Small intestine (tissue), 7 donors: ENCODE measurements around the gene GRIK4. TPM values are rescaled to one million over a fixed set of nuclear protein-coding genes. Genes with fewer than 3 reads are reported as not detected.

Experiments used
- DNase-seq, 2 donors: peaks; one replicate each; pipeline versions ENCODE4 v3.0.0 to v3.0.0-alpha.2; 2013
- FAIRE-seq: peaks from 2 replicates; lab custom pipeline; 2012; peaks lifted over from hg19 to GRCh38; lab: Jason Lieb, UNC
- H3K27ac ChIP-seq, 3 donors: one replicate each; pipeline ENCODE4 v1.5.1; 2013; ENCODE audit warnings: low read length in 2 of 3, mild to moderate bottlenecking in 2 of 3, control low read depth in 1 of 3, inconsistent platforms in 1 of 3, low read depth in 1 of 3, moderate library complexity in 1 of 3
- H3K27me3 ChIP-seq, 3 donors: one replicate each; pipeline ENCODE4 v1.6.1; 2013; ENCODE audit warnings: low read length in 3 of 3, inconsistent platforms in 1 of 3; ENCODE audit not compliant: control insufficient read depth in 3 of 3, insufficient read depth in 3 of 3
- H3K36me3 ChIP-seq, 3 donors: one replicate each; pipeline ENCODE4 v1.6.1; 2013; ENCODE audit warnings: low read length in 3 of 3, inconsistent platforms in 1 of 3, low read depth in 1 of 3, mild to moderate bottlenecking in 1 of 3, moderate library complexity in 1 of 3; ENCODE audit not compliant: control insufficient read depth in 3 of 3, insufficient read depth in 2 of 3
- H3K4me1 ChIP-seq, 3 donors: one replicate each; pipeline ENCODE4 v1.6.1; 2013; ENCODE audit warnings: low read length in 2 of 3, inconsistent platforms in 1 of 3, low read depth in 1 of 3, mild to moderate bottlenecking in 1 of 3, moderate library complexity in 1 of 3; ENCODE audit not compliant: control insufficient read depth in 3 of 3, insufficient read depth in 2 of 3
- H3K4me3 ChIP-seq, 3 donors: one replicate each; pipeline ENCODE4 v1.5.1; 2013; ENCODE audit warnings: low read length in 3 of 3, control low read depth in 1 of 3, inconsistent platforms in 1 of 3, low read depth in 1 of 3, mild to moderate bottlenecking in 1 of 3, moderate library complexity in 1 of 3
- H3K9me3 ChIP-seq, 2 donors: one replicate each; pipeline ENCODE4 v1.6.1; 2013; ENCODE audit warnings: low read depth in 1 of 2, low read length in 1 of 2; ENCODE audit not compliant: control insufficient read depth in 2 of 2, insufficient read depth in 1 of 2
- WGBS, 3 donors: extraction: QIAGEN DNeasy Blood & Tissue Kit; methylation state at CpG; one replicate each; pipeline ENCODE4 v1.1.7; 2013; 5-methylcytosine and 5-hydroxymethylcytosine counted together
- polyA plus RNA-seq, 4 donors: library from polyadenylated mRNA; stranded (reverse) in 3 of 4; unstranded in 1 of 4; fragments of 200-250 nt in 3 of 4; fragments of 120-200 nt in 1 of 4; gene quantifications; one replicate each; pipeline versions ENCODE4 v1.2.1 to v1.2.3, GENCODE V29; 2013
- donor health status: healthy with polysubstance abuse.
- donor health status: control.
- donor health status: control.
- donor health status: Bipolar disorder and iron deficiency.
- donor health status: healthy.

Gene GRIK4
- polyA plus RNA-seq, 4 donors = 0.15 to 1.4 (median 0.27) TPM; not detected in 1

DNA sequence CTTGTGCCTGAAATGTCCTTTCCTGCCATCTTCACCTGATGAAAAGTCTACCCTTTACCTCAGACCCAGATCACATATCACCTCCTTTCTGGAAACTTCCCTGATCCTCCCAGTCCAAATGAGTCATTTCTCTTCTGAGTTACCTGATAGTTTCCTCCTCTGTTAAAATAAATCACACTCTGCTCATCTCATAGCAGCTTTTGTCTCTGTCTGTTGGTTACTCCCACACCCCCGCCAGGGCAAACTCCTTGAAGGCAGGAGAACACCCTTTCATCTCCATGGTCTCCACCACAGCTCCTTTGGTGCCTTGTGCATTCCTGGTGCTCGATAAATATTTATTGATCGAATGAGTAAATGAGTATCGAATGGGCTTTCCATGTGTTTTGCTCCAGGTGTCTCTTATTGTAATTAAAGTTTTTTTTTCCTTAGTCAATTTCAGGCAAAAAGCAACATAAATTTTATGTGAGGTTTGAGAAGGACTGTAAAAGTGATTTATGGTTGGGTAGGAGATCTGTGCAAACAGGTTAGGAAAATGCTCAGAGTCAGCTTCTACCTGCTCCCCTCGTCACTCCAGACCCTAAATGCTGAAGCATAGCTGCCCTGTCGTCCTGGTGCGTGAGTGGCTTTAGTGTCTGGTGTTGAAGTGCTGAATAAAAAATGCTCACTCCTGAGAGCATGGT is 178.2 kb downstream of the GRIK4 start:
- Histone ChIP-seq H3K4me1 (no peaks in the 10 kb centered on the region), H3K27ac (no peak overlapping the region), H3K4me3 (no peak overlapping the region), H3K9me3 (no peaks in the 10 kb centered on the region), H3K27me3 (peaks cover 0 to 6% (median 3%) of the 10 kb centered on the region in 3 donors), H3K36me3 (no peaks in the 10 kb centered on the region)
- no peak for DNase-seq
- WGBS, 3 donors = 87 to 93% (median 91%) methylated on average over 7 of the region's 7 CpGs
- FAIRE-seq = no peak

GRCh38 chr11:120690406-120690805 is 178.9 kb downstream of the GRIK4 start:
- Histone ChIP-seq H3K27me3 (peaks cover 0 to 6% (median 3%) of the 10 kb centered on the region in 3 donors), H3K36me3 (no peaks in the 10 kb centered on the region), H3K4me3 (no peak overlapping the region), H3K27ac (no peak overlapping the region), H3K4me1 (no peaks in the 10 kb centered on the region), H3K9me3 (no peaks in the 10 kb centered on the region)
- FAIRE-seq (no peak), DNase-seq (no peak)
- WGBS, 3 donors = 83 to 89% (median 89%) methylated on average over 5 of the region's 5 CpGs

- Histone ChIP-seq H3K4me1 (no peaks in the 10 kb centered on the region), H3K4me3 (no peak overlapping the region), H3K9me3 (no peaks in the 10 kb centered on the region), H3K27me3 (peaks cover 0 to 3% (median 2%) of the 10 kb centered on the region in 3 donors), H3K27ac (no peak overlapping the region), H3K36me3 (no peaks in the 10 kb centered on the region)
- WGBS, 3 donors = 12 to 30% (median 13%) methylated on average over 4 of the region's 4 CpGs
- peak in 1 of 2 donors; percentile 12 for DNase-seq
- FAIRE-seq = no peak
These were observed 183.2 kb downstream of the GRIK4 start for GRCh38 chr11:120694726-120695125.

DNA sequence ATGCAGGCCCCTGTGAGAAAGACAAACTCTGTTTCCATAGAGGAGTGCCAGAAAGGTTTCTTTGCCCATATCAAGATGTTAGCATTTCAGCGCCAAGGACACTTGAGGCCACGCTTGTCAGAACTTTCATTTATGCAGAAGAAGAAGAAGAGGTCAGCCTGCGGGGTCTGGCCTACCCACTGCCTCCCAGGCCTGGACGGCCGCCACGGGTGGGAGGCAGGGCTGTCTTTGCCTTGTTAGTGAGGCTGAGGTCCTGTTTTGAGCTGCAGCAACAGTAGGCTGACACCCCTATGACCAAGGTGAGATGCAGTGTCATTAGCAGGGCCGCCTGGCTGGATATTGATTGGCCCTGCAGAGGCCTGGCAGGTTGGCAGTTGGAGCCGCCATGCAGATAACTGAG is 183.9 kb downstream of the GRIK4 start:
- no peaks in the 10 kb centered on the region for H3K9me3 ChIP-seq
- FAIRE-seq = no peak
- H3K4me3 ChIP-seq = no peak overlapping the region
- H3K27ac ChIP-seq = no peak overlapping the region
- no peaks in the 10 kb centered on the region for H3K4me1 ChIP-seq
- no peaks in the 10 kb centered on the region for H3K36me3 ChIP-seq
- WGBS, 3 donors = 86 to 91% (median 87%) methylated on average over 8 of the region's 8 CpGs
- no peak for DNase-seq
- peaks cover 0 to 3% (median 2%) of the 10 kb centered on the region in 3 donors for H3K27me3 ChIP-seq

DNA sequence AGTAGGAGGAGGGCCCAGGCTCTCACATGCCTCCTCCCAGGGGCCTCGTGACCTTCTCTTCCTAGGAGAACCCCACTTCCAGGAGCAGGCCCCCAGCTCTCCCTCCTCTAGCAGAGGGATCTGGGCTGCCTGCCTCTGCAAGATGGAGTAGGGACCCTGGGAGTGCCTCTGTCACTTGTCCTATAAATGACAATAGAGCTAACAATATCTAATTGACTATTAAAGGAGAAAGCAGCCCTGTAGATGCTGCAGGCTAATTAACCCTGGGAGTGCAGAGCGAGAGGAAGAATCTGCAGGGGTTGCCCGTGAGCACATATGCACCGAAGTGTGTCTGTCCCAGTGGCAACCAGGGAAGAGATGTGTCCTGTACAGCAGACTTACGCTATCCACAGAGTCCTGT is 184.4 kb downstream of the GRIK4 start:
- H3K27ac ChIP-seq = no peak overlapping the region
- H3K36me3 ChIP-seq = no peaks in the 10 kb centered on the region
- no peak for DNase-seq
- WGBS, 3 donors = 76 to 87% (median 86%) methylated on average over 5 of the region's 5 CpGs
- no peak for FAIRE-seq
- no peaks in the 10 kb centered on the region for H3K9me3 ChIP-seq
- H3K4me3 ChIP-seq = no peak overlapping the region
- no peaks in the 10 kb centered on the region for H3K4me1 ChIP-seq
- peaks cover 0 to 2% (median 2%) of the 10 kb centered on the region in 3 donors for H3K27me3 ChIP-seq

- Histone ChIP-seq H3K27me3 (peaks cover 0 to 2% (median 0%) of the 10 kb centered on the region in 3 donors), H3K4me1 (no peaks in the 10 kb centered on the region), H3K36me3 (no peaks in the 10 kb centered on the region), H3K4me3 (no peak overlapping the region), H3K9me3 (no peaks in the 10 kb centered on the region), H3K27ac (no peak overlapping the region)
- no peak for DNase-seq
- WGBS, 3 donors = 73 to 74% (median 74%) methylated on average over 10 to 11 of the region's 11 CpGs
- FAIRE-seq = no peak
These were observed 185.2 kb downstream of the GRIK4 start for GRCh38 chr11:120696597-120697218.

GRCh38 chr11:120698918-120699317 is 187.4 kb downstream of the GRIK4 start:
- H3K27me3 ChIP-seq = no peaks in the 10 kb centered on the region
- FAIRE-seq = no peak
- DNase-seq = no peak
- no peak overlapping the region for H3K27ac ChIP-seq
- 78 to 84% (median 83%) methylated on average over 6 of the region's 6 CpGs for whole genome bisulfite sequencing, 3 donors
- H3K4me3 ChIP-seq = no peak overlapping the region
- no peaks in the 10 kb centered on the region for H3K4me1 ChIP-seq
- no peaks in the 10 kb centered on the region for H3K9me3 ChIP-seq
- no peaks in the 10 kb centered on the region for H3K36me3 ChIP-seq

DNA sequence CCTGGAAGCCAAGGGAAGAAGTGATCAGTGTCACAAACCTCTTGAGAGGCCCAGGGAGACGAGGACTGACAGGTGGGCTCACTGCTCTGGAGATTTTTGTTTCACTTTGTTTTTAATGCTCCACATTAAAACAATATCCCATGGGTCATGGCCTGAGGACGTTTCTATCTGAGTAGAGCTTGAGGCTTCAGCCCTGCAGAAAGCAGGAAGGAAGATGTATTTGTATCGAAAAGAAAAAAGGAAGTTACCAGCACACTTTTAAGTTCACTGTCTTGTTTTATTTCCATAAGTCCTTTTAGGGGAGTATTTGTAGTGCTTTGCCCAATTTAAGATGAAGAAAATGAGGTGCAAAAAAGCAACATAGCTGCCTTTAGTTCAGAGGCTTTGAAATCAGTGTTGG is 191.1 kb downstream of the GRIK4 start:
- DNase-seq = no peak
- H3K9me3 ChIP-seq = peaks cover 0 to 5% of the 10 kb centered on the region in 2 donors
- 27 to 63% (median 36%) methylated on average over 3 of the region's 3 CpGs for WGBS, 3 donors

More for the DNA sequence above, 191.1 kb downstream of the GRIK4 start:
- H3K27me3 ChIP-seq = no peaks in the 10 kb centered on the region
- no peaks in the 10 kb centered on the region for H3K4me1 ChIP-seq
- no peaks in the 10 kb centered on the region for H3K36me3 ChIP-seq
- no peak overlapping the region for H3K27ac ChIP-seq
- FAIRE-seq = no peak
- no peak overlapping the region for H3K4me3 ChIP-seq
